Keratinocyte (primary cell): ENCODE measurements around the gene CDKAL1. TPM values are rescaled to one million over a fixed set of nuclear protein-coding genes. Genes with fewer than 3 reads are reported as not detected.

Experiments used
- DNase-seq: peaks from one replicate; pipeline ENCODE4 v3.0.0-alpha.2; 2011; ENCODE audit warnings: low read depth, missing footprints, low spot score
- FAIRE-seq: peaks from 2 replicates; lab custom pipeline; 2011; peaks lifted over from hg19 to GRCh38; lab: Jason Lieb, UNC
- H2AFZ ChIP-seq: 2 replicates; pipeline ENCODE4 v1.6.0; 2012; ENCODE audit warnings: low read length, control low read depth, inconsistent platforms; ENCODE audit not compliant: control insufficient read depth
- H3K27ac ChIP-seq: 2 replicates; pipeline ENCODE4 v1.5.1; 2011; ENCODE audit warnings: low read length; ENCODE audit not compliant: control insufficient read depth, insufficient read depth
- H3K27me3 ChIP-seq: 3 replicates; pipeline ENCODE4 v1.6.0; 2011; ENCODE audit warnings: low read length; ENCODE audit not compliant: control insufficient read depth, insufficient read depth; ENCODE audit errors: extremely low read depth
- H3K36me3 ChIP-seq, 2 experiments: 2 replicates in 1 of 2; 3 replicates in 1 of 2; pipeline ENCODE4 v1.5.1; 2011; ENCODE audit warnings: low read length in 2 of 2, mild to moderate bottlenecking in 1 of 2; ENCODE audit not compliant: control insufficient read depth in 2 of 2, insufficient read depth in 2 of 2; ENCODE audit errors: extremely low read depth in 1 of 2
- H3K4me1 ChIP-seq: 3 replicates; pipeline ENCODE4 v1.5.1; 2011; ENCODE audit warnings: low read length; ENCODE audit not compliant: control insufficient read depth, insufficient read depth; ENCODE audit errors: extremely low read depth
- H3K4me2 ChIP-seq: 3 replicates; pipeline ENCODE4 v1.6.0; 2011; ENCODE audit warnings: low read depth, low read length; ENCODE audit not compliant: control insufficient read depth, insufficient read depth; ENCODE audit errors: extremely low read depth
- H3K4me3 ChIP-seq, 3 experiments: fragments of 200-600 bp in 1 of 3; sonication (generic) in 1 of 3; 2 replicates in 2 of 3; 3 replicates in 1 of 3; pipeline ENCODE4 v1.5.1; 2011 to 2016; ENCODE audit warnings: low read length in 3 of 3, mild to moderate bottlenecking in 3 of 3, control low read depth in 2 of 3, inconsistent platforms in 1 of 3, low read depth in 1 of 3, mixed read lengths in 1 of 3, mixed run types in 1 of 3, moderate library complexity in 1 of 3; ENCODE audit not compliant: control insufficient read depth in 2 of 3, insufficient read depth in 2 of 3; ENCODE audit errors: extremely low read depth in 1 of 3
- H3K79me2 ChIP-seq: 2 replicates; pipeline ENCODE4 v1.6.0; 2012; ENCODE audit warnings: low read length; ENCODE audit not compliant: control insufficient read depth, insufficient read depth
- H3K9ac ChIP-seq: 3 replicates; pipeline ENCODE4 v1.6.0; 2011; ENCODE audit warnings: low read length; ENCODE audit not compliant: control insufficient read depth, insufficient read depth; ENCODE audit errors: extremely low read depth
- H3K9me1 ChIP-seq: 3 replicates; pipeline ENCODE4 v1.6.0; 2011; ENCODE audit warnings: low read length; ENCODE audit not compliant: control insufficient read depth, insufficient read depth; ENCODE audit errors: extremely low read depth
- H3K9me3 ChIP-seq: 2 replicates; pipeline ENCODE4 v1.5.1; 2012; ENCODE audit warnings: low read depth, low read length; ENCODE audit not compliant: control insufficient read depth
- H4K20me1 ChIP-seq: 3 replicates; pipeline ENCODE4 v1.6.0; 2011; ENCODE audit warnings: low read length; ENCODE audit not compliant: control insufficient read depth, insufficient read depth; ENCODE audit errors: extremely low read depth
- CTCF ChIP-seq, 3 experiments: IDR thresholded peaks in 1 of 3; conservative IDR thresholded peaks in 1 of 3; optimal IDR thresholded peaks in 1 of 3; 2 replicates in 2 of 3; 3 replicates in 1 of 3; pipeline versions ENCODE3 to v1.5.1; 2011; ENCODE audit warnings: low read length in 3 of 3, mild to moderate bottlenecking in 3 of 3, moderate library complexity in 2 of 3, control low read depth in 1 of 3, inconsistent platforms in 1 of 3; ENCODE audit not compliant: insufficient read depth in 2 of 3; ENCODE audit errors: extremely low read depth in 1 of 3
- EZH2 ChIP-seq: IDR thresholded peaks from one replicate; pipeline ENCODE4 v1.6.1; 2012; ENCODE audit warnings: inconsistent platforms, mild to moderate bottlenecking, low read length, moderate library complexity
- dilution Hi-C: fragments of 300-500 bp; cut with MboI; formaldehyde crosslinking; loops from one replicate; pipeline ENCODE4 v1.7.0; 2020; ENCODE audit warnings: low sequenced_read_pairs; ENCODE audit not compliant: extremely low pct_ligation_motif_present
- polyA plus RNA-seq, 5 experiments: library from polyadenylated mRNA; depleted of rRNA in 3 of 5; stranded (reverse) in 3 of 5; stranded (forward) in 1 of 5; unstranded in 1 of 5; fragments of >200 nt; gene quantifications; 1 replicate in 1 of 5; 2 replicates in 3 of 5; 3 replicates in 1 of 5; pipeline versions ENCODE4 v1.2.1 to v1.2.3, GENCODE V29; 2011 to 2012; ENCODE audit warnings: missing spikeins in 2 of 5, low read depth in 1 of 5, low replicate concordance in 1 of 5

CDKAL1 gene
- polyA plus RNA-seq, 1 donor (not counting 4 experiments of a cell fraction or from before 2014, with no cell fraction given), result 5.6 TPM

- Histone ChIP-seq H3K27ac (peak overlapping the region; percentile 2), H3K9me3 (peaks cover 12% of the 10 kb centered on the region), H3K4me1 (peaks cover 20% of the 10 kb centered on the region), H3K27me3 (no peaks in the 10 kb centered on the region), H3K36me3 (peaks cover 0 to 4% of the 10 kb centered on the region in 2 experiments), H3K9me1 (no peaks in the 10 kb centered on the region), H3K79me2 (no peaks in the 10 kb centered on the region), H3K4me2 (peak overlapping the region; percentile 59), H2AFZ (peak overlapping the region; percentile 16), H4K20me1 (no peaks in the 10 kb centered on the region), H3K4me3 (peak overlapping the region in 1 of 3 experiments; percentile 21), H3K9ac (no peak overlapping the region)
- TF ChIP-seq CTCF (optimal IDR thresholded peaks at IDR 0.05 in 1 of 3, IDR thresholded peaks at IDR 0.05 in 1 of 3, conservative IDR thresholded peaks at IDR 0.05 in 1 of 3; ENCODE audit: extremely low read depth in 1 of 3, insufficient read depth in 2 of 3, low read length in 3 of 3), result no peak
- TF ChIP-seq EZH2, result no peak
- dilution Hi-C loops, result no loop called here
- DNase-seq, result no peak
- FAIRE-seq, result peak; percentile 49
These were observed 685.6 kb downstream of the CDKAL1 start for GRCh38 chr6:21219856-21220255.

GRCh38 chr6:21220271-21220987 lies 686.2 kb downstream of the CDKAL1 start:
- dilution Hi-C loops, result no loop called here
- DNase-seq (no peak), FAIRE-seq (no peak)
- Histone ChIP-seq H3K4me3 (peak overlapping the region in 1 of 3 experiments; percentile 21), H3K36me3 (peaks cover 0 to 6% of the 10 kb centered on the region in 2 experiments), H2AFZ (peak overlapping the region; percentile 25), H3K9me1 (no peaks in the 10 kb centered on the region), H3K4me1 (peaks cover 16% of the 10 kb centered on the region), H4K20me1 (no peaks in the 10 kb centered on the region), H3K79me2 (no peaks in the 10 kb centered on the region), H3K9ac (no peak overlapping the region), H3K27ac (peak overlapping the region; percentile 21), H3K27me3 (no peaks in the 10 kb centered on the region), H3K9me3 (peaks cover 18% of the 10 kb centered on the region), H3K4me2 (peak overlapping the region; percentile 59)
- TF ChIP-seq CTCF (optimal IDR thresholded peaks at IDR 0.05 in 1 of 3, IDR thresholded peaks at IDR 0.05 in 1 of 3, conservative IDR thresholded peaks at IDR 0.05 in 1 of 3; ENCODE audit: extremely low read depth in 1 of 3, insufficient read depth in 2 of 3, low read length in 3 of 3) (no peak), EZH2 (no peak)
